T47D (cell line): ENCODE results near the gene EIF4A2.
A peak's percentile ranks its signal among the peaks of the same experiment; 100 is the strongest.
"Not testable (repeated sequence)": the region's sequence is repeated elsewhere in the genome, so short reads cannot be mapped to it uniquely, and the experiment has no call there.

Experiments used
- DNase-seq, 2 experiments: peaks; one replicate each; pipeline versions ENCODE4 v3.0.0 to v3.0.0-alpha.2; 2011 to 2012; ENCODE audit warnings: low read depth in 1 of 2, low spot score in 1 of 2
- JUND ChIP-seq: IDR thresholded peaks from 2 replicates; pipeline ENCODE4 v1.6.1; 2012; ENCODE audit warnings: low read depth
- in situ Hi-C: cut with HindIII; loops from 2 replicates; pipeline ENCODE4 v1.10.0; 2016; ENCODE audit warnings: low sequenced_read_pairs, low pct_unique_long_range_greater_than_20kb

The EIF4A2 gene

DNA sequence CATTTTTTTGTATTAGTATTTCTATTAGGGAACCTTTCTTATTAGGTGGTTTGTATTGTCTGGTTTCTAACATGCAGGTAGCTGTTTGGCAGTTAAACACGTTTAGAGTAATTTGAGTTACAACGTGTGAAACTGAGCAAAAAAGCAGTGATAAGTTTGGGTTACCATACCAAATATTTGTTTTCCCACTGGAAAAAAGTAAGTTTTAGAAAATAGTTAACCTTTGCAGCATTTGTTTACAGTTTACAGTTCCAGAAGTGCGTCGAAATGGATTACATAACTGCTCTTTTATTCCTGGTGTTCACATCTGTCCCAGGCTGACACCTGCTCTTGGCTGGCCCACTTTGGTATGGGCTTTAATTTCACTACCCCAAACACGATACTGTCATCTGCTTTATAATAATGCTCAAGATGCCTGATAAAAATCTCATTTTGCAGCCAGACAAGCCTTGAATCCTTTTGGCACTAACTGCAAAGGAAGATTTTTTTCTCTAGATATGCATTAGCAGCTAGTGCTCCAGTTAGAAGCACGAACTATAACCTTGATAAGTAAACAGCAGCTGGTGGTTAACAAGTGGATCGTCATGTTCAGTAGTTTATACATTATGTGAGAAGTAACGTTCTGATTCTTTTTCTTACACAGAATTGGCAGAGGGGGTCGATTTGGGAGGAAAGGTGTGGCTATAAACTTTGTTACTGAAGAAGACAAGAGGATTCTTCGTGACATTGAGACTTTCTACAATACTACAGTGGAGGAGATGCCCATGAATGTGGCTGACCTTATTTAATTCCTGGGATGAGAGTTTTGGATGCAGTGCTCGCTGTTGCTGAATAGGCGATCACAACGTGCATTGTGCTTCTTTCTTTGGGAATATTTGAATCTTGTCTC, 5.3 kb downstream of the EIF4A2 start:
- in situ Hi-C loops, result no loop called here
- DNase-seq, result peak in 1 of 2 experiments; percentile 52
- TF ChIP-seq JUND, result no peak; the same call in 1 of the 2 replicates

DNA sequence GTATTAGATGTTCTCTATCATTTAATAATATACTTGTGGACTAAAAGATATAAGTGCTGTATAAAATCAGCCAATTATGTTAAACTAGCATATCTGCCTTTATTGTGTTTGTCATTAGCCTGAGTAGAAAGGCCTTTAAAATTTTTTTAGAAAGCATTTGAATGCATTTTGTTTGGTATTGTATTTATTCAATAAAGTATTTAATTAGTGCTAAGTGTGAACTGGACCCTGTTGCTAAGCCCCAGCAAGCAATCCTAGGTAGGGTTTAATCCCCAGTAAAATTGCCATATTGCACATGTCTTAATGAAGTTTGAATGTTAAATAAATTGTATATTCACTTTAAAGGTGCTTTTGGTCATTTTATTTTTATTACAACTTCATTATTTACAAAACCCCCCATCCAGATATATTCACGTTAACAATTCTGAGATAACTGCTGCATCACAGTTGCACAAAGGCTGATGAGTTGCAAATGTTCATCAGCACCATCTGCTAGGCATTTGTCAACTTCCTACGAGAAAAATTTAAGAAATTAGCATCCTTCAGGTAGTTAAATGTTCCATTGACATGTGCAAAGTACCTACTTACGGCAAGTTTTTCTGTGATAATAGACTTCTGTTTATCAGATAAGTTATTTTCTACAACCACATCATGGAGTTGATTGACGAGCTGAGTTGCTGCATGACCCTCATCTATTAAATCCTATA, 6.3 kb downstream of the EIF4A2 start:
- 0 out of 2 replicates have a peak, but pooled peaks have one; percentile 14 for TF ChIP-seq JUND
- in situ Hi-C loops, result no loop called here
- DNase-seq, result no peak

DNA sequence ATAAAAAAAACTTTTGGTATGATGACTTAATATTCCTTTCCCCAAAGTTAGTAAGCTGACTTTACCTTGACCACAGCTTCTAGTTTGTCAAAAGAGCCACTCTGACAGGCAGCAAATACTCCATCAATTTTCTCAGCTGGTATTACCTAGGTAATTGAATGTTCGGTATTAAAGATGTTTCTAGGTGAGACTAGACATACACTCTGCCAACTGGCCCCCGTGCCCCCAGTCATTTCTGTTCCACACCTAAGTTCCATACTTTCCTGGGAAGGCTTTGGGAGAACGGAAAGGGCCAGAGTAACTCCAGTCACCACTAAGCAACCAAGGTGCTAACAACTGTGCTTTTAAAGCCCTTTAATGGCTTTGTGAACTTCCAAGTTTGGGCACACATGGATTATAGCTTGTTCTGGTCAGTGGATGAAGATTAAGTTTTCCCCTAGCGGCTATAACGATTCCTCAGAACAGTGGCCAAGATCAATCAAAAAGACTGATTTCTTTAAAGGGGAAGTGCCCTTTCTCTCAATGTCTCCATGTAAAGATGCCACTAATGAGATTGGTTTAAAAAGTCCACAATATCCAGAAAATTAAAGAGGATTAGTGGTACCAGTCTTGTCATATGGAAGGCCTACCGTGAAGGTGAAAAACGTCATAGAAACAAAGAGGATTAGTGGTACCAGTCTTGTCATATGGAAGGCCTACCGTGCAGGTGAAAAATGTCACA, 7.0 kb downstream of the EIF4A2 start:
- TF ChIP-seq JUND, result peak; percentile 69
- in situ Hi-C loops, result no loop called here
- peak in 1 of 2 experiments; percentile 85 for DNase-seq

DNA sequence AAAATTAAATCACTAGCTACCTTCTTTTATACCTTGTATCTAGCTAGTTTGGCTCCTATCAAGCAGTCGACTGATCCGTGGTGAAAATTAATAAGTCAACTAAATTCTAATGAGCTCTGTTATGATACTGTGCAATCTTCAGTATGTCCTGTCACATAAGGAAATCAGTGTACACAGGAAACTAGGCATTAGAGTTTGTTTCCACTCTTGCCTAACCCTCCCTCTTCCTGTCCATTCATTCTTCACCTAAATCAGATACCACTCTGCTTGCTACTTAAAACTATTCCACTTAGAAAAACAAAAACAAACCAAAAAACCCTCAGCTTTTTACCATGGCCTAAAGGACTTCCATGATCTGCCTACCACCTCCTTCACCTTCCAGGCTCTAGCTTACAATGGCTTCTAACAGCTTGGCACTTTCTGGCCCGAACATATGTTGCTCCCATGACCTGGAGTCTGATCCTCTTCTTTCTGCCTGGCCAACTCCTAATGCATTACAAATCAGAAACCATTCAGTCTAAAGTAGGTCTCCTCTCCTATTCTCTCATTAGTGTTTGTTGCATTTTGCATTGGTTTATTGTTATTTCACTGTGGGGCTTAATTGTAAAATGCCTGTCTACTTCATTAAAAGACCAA, 15.0 kb downstream of the EIF4A2 start:
- in situ Hi-C loops, result no loop called here
- no peak for DNase-seq
- no peak for TF ChIP-seq JUND

DNA sequence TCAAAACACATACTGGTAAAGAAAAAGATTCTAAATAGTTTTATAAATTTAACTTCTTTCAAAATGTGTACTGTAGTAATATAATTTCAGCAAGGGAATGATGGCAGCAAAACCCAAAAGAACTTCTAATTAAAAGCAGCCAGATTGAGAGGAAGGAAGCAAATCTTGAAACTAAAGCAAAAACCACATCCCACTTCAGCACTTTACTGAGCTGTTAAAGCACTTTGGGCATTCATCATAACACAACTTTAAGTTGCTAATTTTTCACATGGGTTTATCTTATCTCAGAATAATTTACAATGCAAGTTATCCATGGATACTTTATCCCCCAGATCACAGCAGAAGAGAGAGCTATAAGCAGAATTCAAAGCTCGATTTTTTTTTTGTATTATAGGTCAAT, 16.9 kb downstream of the EIF4A2 start:
- in situ Hi-C loops, result no loop called here
- TF ChIP-seq JUND, result no peak
- DNase-seq, result no peak

DNA sequence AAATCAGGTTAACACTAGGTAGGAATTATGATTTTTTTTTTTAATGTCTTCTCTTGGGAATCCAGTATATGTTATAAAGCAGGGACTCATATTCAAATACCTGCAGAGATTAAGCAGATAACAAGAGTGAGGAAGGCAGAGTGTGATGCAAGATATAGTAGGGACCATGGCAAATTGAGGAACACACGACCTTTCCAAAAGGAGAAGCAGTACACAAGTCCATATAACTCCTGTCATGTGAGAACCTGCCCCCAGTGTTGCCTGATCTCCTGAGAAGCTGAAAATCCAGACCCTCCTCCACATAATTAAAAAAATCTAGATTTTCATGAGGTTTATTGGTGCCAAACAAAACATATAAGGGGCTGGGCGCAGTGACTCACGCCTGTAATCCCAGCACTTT, 19.3 kb downstream of the EIF4A2 start:
- in situ Hi-C loops, result no loop called here
- no peak for DNase-seq
- no peak for TF ChIP-seq JUND

DNA sequence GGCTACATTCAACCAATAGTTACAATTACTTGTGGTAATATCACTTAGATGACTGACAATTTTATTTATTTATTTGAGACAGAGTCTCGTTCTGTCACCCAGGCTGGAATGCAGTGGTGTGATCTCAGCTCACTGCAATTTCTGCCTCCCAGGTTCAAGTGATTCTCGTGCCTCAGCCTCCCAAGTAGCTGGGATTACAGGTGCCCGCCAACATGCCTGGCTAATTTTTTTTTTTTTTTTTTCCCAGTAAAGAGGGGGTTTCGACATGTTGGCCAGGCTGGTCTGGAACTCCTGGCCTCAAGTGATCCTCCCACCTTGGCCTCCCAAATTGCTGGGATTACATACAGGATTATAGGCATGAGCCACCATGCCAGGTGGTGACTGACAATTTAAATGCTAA, 20.1 kb downstream of the EIF4A2 start:
- in situ Hi-C loops, DNase-seq: not testable (repeated sequence)

DNA sequence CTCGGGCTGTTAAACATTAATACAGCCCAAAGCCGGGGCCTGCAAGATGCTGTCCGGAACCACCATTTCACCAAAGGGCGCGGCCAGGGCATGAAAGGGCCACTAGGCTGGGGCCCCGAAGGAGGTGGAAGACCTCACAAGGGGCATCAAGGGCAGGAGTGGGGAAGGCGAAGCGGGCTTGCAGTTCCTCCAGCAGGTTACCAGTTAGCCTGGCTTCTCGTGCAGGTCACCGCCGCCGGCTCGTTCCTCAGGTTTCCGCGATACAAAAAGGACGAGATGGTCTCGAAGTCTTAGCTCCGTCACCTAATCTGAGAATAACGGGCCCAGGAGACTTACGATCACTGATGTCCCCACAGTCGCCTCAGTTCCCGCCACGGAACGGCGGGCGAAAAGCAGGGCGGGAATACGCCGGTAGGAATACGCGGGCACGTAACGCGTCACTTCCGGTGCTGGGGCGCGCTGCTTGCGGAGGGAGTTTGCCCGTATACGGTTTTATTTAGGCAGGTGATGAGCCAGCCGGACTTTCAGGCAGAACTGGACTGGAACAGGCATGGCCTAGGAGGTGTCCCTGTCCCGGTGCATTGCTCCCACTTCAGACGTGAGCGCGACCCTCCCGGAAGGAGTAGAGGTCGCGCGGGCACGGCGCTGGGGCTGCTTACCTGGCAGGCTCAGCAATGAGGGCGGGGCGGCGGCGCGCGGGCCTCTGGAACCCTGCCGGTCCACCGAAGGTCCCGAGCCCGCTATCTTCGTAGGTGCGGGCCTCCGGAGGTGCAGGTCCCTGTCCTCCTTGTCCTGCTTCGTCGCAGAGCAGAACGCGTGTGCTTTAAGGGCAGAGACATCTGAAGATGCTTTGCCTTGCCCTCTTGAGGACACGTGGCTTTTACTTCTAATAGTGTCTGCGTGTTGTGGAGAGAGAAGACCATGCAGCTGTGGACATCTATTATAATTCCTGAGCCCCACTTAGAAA, 23.0 kb downstream of the EIF4A2 start, which contains the start of gene RFC4:
RFC4 (minus strand) TSS at position 394 of the 967 bp plus-strand sequence. CDS start 1,769 bp downstream, outside the sequence.
- no peak for TF ChIP-seq JUND
- DNase-seq, result peak; percentile 91 to 95
- in situ Hi-C loops, result no loop called here

DNA sequence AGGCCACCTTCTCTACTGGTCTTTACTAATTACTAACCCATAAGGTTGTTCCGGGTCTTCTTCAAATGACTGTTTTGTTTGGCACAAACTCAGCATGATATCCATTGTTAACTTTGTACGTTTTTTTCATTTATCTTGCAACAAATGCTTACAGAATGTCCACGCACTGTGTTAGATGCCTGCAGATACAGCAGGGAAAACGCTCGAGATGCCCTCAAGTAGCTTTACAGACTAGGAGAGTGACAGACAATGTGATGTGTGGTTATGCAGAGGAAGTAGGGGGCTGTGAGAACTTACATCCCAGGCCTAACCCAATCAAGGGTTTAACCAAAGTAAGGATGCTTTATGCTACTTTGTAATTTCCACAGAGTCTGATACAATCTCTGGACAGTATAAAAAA, 23.9 kb downstream of the EIF4A2 start:
- in situ Hi-C loops, result no loop called here
- no peak for TF ChIP-seq JUND
- DNase-seq, result no peak

DNA sequence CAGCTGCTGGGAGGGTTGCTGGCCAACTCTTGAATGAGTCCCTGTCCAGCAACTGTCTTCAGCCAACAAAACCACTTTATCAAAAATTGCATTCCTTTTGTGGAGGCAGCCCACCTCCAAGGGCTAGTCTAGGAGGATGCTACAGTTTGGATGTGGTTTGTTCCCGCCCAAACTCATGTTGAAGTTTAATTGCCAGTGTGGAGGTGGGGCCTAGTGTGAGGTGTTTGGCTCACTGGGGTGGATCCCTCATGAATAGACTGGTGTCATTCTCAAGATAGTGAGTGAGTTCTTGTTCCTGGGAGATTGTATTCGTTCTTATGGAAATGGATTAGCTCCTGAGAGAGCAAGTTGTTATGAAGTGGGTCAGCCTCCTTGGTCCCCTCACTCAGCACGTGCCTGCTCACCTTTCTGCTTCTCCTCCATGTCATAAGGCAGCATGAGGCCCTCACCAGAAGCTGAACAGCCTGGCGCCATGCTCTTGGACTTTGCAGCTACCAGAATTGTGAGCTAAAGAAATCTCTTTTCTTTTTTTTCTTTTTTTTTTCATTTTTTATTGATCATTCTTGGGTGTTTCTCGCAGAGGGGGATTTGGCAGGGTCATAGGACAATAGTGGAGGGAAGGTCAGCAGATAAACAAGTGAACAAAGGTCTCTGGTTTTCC, 27.1 kb downstream of the EIF4A2 start:
- DNase-seq, result no peak
- in situ Hi-C loops, result no loop called here
- TF ChIP-seq JUND, result no peak

DNA sequence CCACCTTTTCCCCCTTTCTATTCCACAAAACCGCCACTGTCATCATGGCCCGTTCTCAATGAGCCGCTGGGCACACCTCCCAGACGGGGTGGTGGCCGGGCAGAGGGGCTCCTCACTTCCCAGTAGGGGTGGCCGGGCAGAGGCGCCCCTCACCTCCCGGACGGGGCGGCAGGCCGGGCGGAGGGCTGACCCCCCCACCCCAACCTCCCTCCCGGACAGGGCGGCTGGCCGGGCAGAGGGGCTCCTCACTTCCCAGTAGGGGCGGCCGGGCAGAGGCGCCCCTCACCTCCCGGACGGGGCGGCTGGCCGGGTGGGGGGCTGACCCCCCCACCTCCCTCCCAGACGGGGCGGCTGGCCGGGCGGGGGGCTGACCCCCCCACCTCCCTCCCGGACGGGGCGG, 27.9 kb downstream of the EIF4A2 start:
- DNase-seq, in situ Hi-C loops: not testable (repeated sequence)
